Neuron (in vitro differentiated cells): ENCODE data around the gene GZMH.

ENCODE experiments used
- H2AFZ ChIP-seq: one replicate; pipeline ENCODE4 v1.6.1; 2013; ENCODE audit warnings: low read depth, mild to moderate bottlenecking, inconsistent platforms, low read length, moderate library complexity
- H3K27me3 ChIP-seq: one replicate; pipeline ENCODE4 v1.6.1; 2013; ENCODE audit warnings: low read length; ENCODE audit not compliant: insufficient read depth
- H3K36me3 ChIP-seq: one replicate; pipeline ENCODE4 v1.6.1; 2013; ENCODE audit warnings: low read length; ENCODE audit not compliant: insufficient read depth
- H3K4me1 ChIP-seq: one replicate; pipeline ENCODE4 v1.6.1; 2013; ENCODE audit warnings: low read length; ENCODE audit not compliant: insufficient read depth
- H3K4me3 ChIP-seq: 2 replicates; pipeline ENCODE4 v1.5.1; 2013; ENCODE audit warnings: mild to moderate bottlenecking, low read length, moderate library complexity
- H3K9me3 ChIP-seq: one replicate; pipeline ENCODE4 v1.6.1; 2013; ENCODE audit warnings: low read length

The GZMH gene

GRCh38 chr14:24576182-24576581 lies 33.3 kb downstream of the GZMH start, which contains the start of gene CTSG:
TSS of gene CTSG (minus strand) at chr14:24576250. CDS start at chr14:24576223, 27 bp downstream.
- H2AFZ ChIP-seq, result no peak within 1 kb of the TSS
- peaks cover 9% of the 10 kb centered on the region for H3K27me3 ChIP-seq
- H3K36me3 ChIP-seq, result no peaks in the 10 kb centered on the region
- no peaks in the 10 kb centered on the region for H3K9me3 ChIP-seq
- H3K4me1 ChIP-seq, result no peaks in the 10 kb centered on the region
- no peak within 1 kb of the TSS for H3K4me3 ChIP-seq

DNA sequence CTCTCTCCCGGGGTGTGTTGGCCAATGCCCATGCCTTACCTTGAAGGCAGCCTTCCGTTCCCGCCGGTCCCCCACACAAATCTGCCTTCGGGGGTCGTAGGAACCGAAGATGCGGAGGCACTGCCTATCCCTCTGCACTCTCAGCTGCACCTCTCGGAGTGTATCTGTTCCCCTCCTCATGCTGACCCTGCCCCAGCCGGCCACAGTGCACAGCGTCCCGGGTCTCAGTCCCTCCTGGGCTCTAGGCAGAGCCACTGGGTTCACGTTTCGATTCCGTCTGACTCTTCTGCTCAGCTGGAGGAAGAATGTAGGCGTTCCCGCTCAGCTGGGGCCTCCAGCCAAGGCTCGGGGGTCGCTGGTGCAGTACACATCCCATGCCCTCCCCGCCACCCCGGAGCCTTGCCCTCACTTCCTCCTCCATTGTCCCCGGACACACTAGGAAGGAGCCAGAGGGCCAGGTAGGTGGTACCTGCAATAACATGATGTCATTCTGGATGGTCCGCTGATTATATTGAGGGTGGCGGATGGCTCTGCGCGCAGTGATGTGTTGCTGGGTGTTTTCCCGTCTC lies 35.2 kb downstream of the GZMH start:
- Histone ChIP-seq H3K4me3 (no peak overlapping the region), H3K36me3 (no peaks in the 10 kb centered on the region), H3K27me3 (peaks cover 9% of the 10 kb centered on the region), H3K4me1 (no peaks in the 10 kb centered on the region), H3K9me3 (no peaks in the 10 kb centered on the region), H2AFZ (no peak overlapping the region)

DNA sequence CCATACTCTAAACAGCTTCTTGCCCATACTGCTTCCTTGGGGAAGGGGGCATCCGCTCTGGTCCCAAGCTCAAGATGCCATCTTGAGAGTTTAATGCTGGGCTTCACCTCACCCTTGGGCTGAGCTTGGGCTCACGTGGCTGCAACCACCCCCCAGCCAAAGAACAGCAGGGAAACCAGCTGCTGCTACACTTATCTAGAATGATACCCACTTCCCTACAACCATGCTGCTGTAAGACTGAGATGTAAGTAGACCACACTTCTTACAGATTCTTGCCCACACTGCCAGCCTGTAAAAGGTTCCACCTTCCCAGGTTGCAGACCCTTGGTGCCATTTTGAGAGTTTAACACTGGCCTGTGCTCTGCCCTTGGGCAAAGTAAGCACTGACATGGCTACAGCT lies 43.2 kb downstream of the GZMH start:
- no peaks in the 10 kb centered on the region for H3K9me3 ChIP-seq
- no peaks in the 10 kb centered on the region for H3K36me3 ChIP-seq
- no peak overlapping the region for H2AFZ ChIP-seq
- no peaks in the 10 kb centered on the region for H3K4me1 ChIP-seq
- H3K27me3 ChIP-seq, result no peaks in the 10 kb centered on the region
- H3K4me3 ChIP-seq, result no peak overlapping the region

DNA sequence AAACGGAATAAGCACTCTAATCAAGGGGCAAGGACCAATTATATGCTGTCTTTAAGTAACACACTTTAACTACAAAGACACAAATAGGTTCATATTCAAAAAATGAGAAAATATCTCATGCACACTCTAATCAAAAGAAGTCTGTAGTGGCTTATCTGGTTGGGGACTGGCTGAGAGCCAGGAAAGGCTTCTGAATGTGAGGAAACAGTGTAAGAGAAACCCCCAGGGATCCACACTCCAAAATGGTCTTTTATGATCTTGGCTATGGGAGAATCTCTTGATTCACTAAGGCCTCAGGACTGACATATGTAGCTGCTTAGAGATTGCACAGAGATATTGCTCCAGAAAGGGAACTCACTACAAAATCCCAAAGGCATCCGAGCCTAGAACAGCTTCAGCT lies 43.7 kb downstream of the GZMH start:
- no peaks in the 10 kb centered on the region for H3K4me1 ChIP-seq
- H2AFZ ChIP-seq, result no peak overlapping the region

GRCh38 chr14:24563505-24563904 lies 46.0 kb downstream of the GZMH start:
- H3K9me3 ChIP-seq, result no peaks in the 10 kb centered on the region

More for the DNA sequence above, 43.7 kb downstream of the GZMH start:
- Histone ChIP-seq H3K4me3 (no peak overlapping the region), H3K27me3 (no peaks in the 10 kb centered on the region), H3K9me3 (no peaks in the 10 kb centered on the region), H3K36me3 (no peaks in the 10 kb centered on the region)

DNA sequence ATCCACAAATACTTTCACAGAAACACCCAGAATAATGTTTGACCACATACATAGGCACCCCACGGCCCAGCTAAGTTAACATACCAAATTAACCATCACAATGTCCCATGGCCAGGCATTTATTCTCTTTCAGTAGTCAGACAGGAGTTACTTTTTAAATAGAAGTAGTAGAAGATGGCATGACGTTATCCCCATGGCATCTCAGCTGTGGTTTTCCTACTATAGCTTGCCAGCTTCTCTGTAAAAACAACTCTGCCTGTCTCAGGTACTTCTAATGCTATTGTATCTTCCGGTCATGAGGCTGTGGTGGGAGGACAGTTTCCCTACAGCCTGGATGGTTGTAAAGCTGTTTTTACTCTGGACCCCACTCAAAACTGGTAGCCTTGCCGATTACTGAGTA lies 52.7 kb downstream of the GZMH start:
- Histone ChIP-seq H3K4me3 (no peak overlapping the region), H3K36me3 (no peaks in the 10 kb centered on the region), H3K4me1 (no peaks in the 10 kb centered on the region), H3K27me3 (no peaks in the 10 kb centered on the region), H2AFZ (no peak overlapping the region), H3K9me3 (no peaks in the 10 kb centered on the region)

More at GRCh38 chr14:24563505-24563904, 46.0 kb downstream of the GZMH start:
- Histone ChIP-seq H3K36me3 (no peaks in the 10 kb centered on the region), H3K27me3 (no peaks in the 10 kb centered on the region), H2AFZ (no peak overlapping the region), H3K4me1 (no peaks in the 10 kb centered on the region), H3K4me3 (no peak overlapping the region)
